Stomach smooth muscle (tissue), 2 donors: ENCODE data around the gene FKBP10.
"Not testable (repeated sequence)": the region's sequence is repeated elsewhere in the genome, so short reads cannot be mapped to it uniquely, and the experiment has no call there.

Source experiments
- H3K27ac ChIP-seq: one replicate; pipeline ENCODE4 v1.7.0; 2013; ENCODE audit warnings: mild to moderate bottlenecking, low read length, inconsistent platforms
- H3K27me3 ChIP-seq, 2 donors: one replicate each; pipeline ENCODE4 v1.7.0; 2013; ENCODE audit warnings: low read length in 2 of 2; ENCODE audit not compliant: insufficient read depth in 2 of 2, control insufficient read depth in 1 of 2
- H3K36me3 ChIP-seq, 2 donors: one replicate each; pipeline ENCODE4 v1.7.0; 2013; ENCODE audit warnings: low read length in 2 of 2; ENCODE audit not compliant: control insufficient read depth in 2 of 2, insufficient read depth in 2 of 2
- H3K4me1 ChIP-seq: one replicate; pipeline ENCODE4 v1.7.0; 2013; ENCODE audit warnings: low read length; ENCODE audit not compliant: control insufficient read depth, insufficient read depth
- H3K4me3 ChIP-seq, 2 donors: one replicate each; pipeline ENCODE4 v1.7.0; 2013; ENCODE audit warnings: low read length in 2 of 2
- H3K9ac ChIP-seq, 2 donors: one replicate each; pipeline ENCODE4 v1.7.0; 2013; ENCODE audit warnings: low read length in 2 of 2, mild to moderate bottlenecking in 1 of 2
- H3K9me3 ChIP-seq, 2 donors: one replicate each; pipeline ENCODE4 v1.7.0; 2013; ENCODE audit warnings: low read length in 2 of 2; ENCODE audit not compliant: control insufficient read depth in 2 of 2
- donor health status: healthy.
- donor health status: Pancreatic carcinoma.

FKBP10 gene

DNA sequence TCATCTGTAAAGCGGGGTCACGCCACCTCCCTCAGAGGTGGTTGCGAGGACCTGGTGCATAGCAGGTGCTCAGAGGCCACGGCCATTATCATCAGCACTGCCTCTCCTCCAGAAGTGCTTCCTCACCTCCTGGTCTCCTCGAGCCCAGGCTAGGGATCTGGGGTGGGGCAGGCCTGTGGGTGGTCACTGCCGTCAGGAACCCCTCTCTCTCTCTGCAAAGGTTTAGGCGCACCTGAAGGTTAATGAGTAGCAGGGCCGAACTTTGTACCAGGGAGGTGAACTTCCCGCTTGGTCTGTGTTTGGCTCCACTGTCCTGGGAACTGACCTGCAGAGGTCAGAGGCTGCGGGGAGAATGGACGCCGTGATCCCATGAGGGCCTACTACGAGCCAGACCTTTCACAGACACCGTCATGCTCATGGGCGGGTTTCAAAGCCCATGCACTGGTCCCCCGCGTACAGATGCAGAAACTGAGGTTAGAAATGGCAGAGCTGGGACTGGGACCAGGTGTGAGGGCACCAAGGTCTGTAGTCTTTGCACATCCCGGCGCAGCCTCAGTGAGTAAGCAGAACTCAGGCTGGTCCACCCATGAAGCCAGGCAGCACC lies 40.1 kb upstream of the FKBP10 start:
- peaks cover 22% of the 10 kb centered on the region for H3K4me1 ChIP-seq
- H3K9ac ChIP-seq: no peak overlapping the region
- no peak overlapping the region for H3K4me3 ChIP-seq
- no peak overlapping the region for H3K27ac ChIP-seq
- peaks cover 0 to 4% of the 10 kb centered on the region in 2 donors for H3K36me3 ChIP-seq
- no peaks in the 10 kb centered on the region for H3K9me3 ChIP-seq
- H3K27me3 ChIP-seq: peaks cover 0 to 2% of the 10 kb centered on the region in 2 donors

DNA sequence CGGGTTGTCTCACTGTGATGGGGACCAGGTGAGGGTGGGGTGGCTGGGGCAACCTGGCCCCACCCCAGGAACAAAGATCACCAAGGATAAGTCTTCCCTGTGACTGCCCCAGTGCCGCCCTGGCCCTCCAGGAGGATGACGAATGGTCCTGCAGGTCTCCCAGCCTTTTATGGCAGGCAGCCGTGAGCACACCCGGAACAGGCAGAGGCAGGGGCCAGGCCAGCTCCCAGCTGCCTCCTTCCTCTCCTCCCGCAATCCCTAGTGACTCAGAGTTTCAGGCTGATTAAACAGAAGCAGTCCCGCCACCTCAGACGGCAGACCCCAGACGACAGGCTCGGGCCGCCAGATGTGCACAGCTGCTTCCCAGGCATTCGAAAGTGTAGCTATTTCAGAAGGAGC lies 39.6 kb upstream of the FKBP10 start:
- Histone ChIP-seq H3K4me3 (no peak overlapping the region), H3K36me3 (peaks cover 0 to 3% of the 10 kb centered on the region in 2 donors)

DNA sequence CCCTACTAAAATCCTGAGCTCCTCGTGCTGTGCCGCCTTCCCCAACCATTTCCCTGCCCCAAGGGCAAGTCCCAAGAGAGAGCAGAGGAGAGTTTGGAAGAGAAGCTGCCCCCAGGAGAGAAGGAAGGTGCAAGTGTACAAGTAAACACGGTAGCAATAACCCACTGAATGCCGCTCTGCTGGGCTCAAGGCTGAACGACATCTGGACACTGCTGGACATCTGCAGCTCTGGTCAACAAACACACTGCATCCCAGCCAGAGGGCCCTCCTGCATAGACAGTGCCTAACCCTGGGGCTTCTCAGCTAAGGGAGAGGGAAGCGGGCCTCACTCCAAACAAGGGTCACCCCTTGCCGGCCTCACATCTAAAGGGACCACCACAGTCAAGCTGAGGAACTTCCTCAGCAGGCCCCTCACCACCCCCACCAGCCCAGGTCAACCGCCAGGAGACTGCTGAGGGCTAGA lies 39.0 kb upstream of the FKBP10 start:
- Histone ChIP-seq H3K4me3 (no peak overlapping the region), H3K27ac (no peak overlapping the region), H3K9ac (no peak overlapping the region), H3K36me3 (no peaks in the 10 kb centered on the region), H3K4me1 (peaks cover 25% of the 10 kb centered on the region), H3K9me3 (no peaks in the 10 kb centered on the region), H3K27me3 (peaks cover 0 to 2% of the 10 kb centered on the region in 2 donors)

More for the DNA sequence above, 39.6 kb upstream of the FKBP10 start:
- Histone ChIP-seq H3K9ac (no peak overlapping the region), H3K9me3 (no peaks in the 10 kb centered on the region), H3K27ac (no peak overlapping the region), H3K4me1 (peaks cover 25% of the 10 kb centered on the region), H3K27me3 (peaks cover 0 to 2% of the 10 kb centered on the region in 2 donors)

DNA sequence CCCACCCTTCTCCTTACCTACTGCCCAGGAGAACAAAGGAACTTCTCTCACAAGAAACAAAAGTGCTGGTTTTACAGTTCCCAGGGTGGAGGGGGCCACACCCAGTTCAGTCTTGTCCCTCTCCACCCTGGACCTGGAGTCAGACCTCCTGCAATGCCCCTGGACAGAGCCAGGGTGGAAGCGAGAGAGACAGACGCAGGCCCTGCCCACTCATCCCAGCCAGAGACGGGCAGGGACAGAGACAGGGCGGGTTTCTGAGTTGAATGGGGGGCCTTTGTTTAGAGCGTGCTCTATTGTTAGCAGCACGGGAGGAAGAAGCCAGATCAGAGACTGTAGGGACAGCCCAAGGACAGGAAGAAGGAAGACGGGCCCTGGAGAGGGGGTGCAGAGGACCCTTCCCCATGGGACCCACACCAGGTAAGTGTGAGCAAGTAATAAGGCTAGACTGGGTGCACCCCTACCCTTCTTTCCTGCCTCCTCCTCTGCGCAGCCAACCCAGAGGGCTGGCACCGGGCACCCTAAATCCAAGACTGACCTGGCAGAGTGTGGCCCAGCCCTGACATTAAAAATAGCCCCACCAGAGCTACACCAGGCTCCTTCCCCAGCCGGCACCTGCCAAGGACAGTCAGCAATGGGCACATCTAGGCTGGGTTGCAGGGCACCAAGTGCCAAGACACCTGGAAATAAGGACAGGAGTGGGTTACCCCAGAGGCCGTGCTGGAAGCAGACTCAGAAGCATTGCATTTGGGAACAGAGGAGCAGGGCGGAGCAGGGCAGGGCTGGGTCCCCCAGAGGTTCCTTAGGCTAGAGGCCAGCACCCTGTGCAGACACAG lies 37.2 kb upstream of the FKBP10 start:
- no peaks in the 10 kb centered on the region for H3K36me3 ChIP-seq
- H3K4me3 ChIP-seq: no peak overlapping the region
- peaks cover 0 to 2% of the 10 kb centered on the region in 2 donors for H3K27me3 ChIP-seq
- H3K9ac ChIP-seq: no peak overlapping the region
- H3K9me3 ChIP-seq: no peaks in the 10 kb centered on the region
- H3K4me1 ChIP-seq: peaks cover 25% of the 10 kb centered on the region
- H3K27ac ChIP-seq: peak overlapping the region; percentile 24

DNA sequence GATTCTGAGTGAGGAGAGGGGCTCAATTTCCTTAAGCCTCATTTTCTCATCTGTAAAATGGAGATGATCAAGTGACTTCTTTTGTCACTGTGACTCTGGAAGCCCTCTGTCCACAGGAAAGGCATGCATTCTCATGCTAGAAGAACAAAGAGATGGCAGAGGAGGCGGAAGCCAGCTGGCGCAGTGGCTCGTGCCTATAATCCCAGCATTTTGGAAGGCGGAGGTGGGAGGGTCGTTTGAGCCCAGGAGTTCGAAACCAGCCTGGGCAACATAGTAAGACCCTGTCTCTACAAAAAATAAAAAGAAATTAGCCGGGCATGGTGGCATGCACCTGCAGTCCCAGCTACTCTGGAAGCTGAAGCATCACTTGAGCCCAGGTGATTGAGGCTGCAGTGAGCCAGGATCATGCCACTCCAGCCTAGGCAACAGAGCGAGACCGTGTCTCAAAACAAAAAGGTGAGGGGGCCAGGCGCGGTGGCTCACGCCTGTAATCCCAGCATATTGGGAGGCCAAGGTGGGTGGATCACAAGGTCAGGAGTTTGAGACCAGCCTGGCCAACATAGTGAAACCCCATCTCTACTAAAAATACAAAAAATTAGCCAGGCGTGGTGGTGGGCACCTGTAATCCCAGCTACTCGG lies 36.4 kb upstream of the FKBP10 start:
- not testable (repeated sequence) for H3K9me3 ChIP-seq, H3K36me3 ChIP-seq, H3K9ac ChIP-seq, H3K27me3 ChIP-seq, H3K4me3 ChIP-seq, H3K27ac ChIP-seq
- H3K4me1 ChIP-seq: peaks cover 25% of the 10 kb centered on the region

DNA sequence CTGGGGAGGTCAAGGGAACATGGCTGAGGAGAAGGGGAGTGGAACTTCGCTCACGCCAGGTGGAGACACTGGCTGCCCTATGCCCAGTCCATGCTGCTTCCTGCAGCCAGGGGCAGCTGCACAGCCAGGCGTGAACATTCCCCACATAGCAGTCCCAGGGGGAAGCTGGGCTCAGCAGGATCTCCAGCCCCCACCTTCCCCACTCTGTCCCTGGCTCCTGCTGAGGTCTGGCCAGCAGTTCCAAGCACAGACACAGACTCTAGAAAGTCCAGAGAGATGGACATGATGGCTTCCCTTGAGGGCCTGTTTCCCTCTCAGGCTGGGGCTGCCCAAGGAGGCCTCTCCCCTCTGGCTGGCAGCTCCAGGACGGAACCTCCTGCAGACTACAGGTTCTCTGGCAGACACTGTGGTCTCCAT lies 35.6 kb upstream of the FKBP10 start:
- Histone ChIP-seq H3K27ac (peak overlapping the region; percentile 58), H3K27me3 (peaks cover 3% of the 10 kb centered on the region in 2 donors), H3K4me3 (no peak overlapping the region), H3K4me1 (peaks cover 31% of the 10 kb centered on the region), H3K9me3 (no peaks in the 10 kb centered on the region), H3K9ac (no peak overlapping the region), H3K36me3 (no peaks in the 10 kb centered on the region)

DNA sequence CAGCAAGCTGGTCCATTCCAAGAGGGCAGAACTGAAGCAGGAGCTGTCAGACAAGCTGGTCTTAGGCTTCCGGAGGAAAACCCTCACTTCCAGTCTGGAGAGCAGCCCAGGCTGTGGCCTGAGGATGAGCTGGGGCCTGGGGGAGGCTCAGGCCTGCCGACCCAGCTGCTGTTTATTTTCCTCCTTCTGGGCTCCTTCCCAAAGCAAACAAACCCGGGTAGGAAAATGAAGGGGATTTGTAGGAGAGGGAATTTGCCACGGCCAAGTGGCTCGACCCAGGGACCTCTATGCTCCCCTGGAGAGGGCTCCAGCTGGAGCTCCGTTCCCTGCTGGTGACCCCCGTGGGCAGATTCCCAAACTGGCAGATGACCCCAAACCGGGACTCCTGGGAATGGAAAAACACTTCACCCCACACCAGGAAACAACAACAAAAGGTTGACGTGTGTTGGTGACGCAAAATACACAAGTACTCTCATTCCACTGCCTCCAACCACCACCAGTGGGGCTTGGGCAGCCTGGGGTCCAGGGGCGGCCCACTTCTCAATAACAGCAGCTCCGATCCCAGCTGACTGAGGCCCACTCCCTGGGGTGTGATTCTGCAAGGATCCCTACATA lies 35.1 kb upstream of the FKBP10 start:
- Histone ChIP-seq H3K9me3 (no peaks in the 10 kb centered on the region), H3K27ac (peak overlapping the region; percentile 58), H3K9ac (peak overlapping the region in 1 of 2 donors; percentile 5), H3K4me1 (peaks cover 31% of the 10 kb centered on the region), H3K27me3 (peaks cover 3 to 6% of the 10 kb centered on the region in 2 donors), H3K4me3 (no peak overlapping the region), H3K36me3 (no peaks in the 10 kb centered on the region)

DNA sequence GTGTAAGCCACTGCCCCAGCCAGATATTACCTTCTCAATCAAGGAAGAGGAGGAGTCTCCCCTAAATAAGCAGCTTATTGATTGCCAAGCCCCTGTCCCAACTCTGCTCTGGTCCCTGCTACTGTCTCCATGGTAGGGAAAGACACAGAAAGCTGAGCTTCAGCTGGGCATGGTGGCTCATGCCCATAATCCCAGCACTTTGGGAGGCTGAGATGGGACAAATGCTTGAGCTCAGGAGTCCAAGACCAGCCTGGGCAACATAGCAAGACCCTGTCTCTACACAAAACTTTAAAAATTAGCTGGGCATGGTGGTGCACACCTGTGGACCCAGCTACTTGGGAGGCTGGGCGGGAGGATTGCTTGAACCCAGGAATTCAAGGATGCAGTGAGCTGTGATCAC lies 32.9 kb upstream of the FKBP10 start:
- H3K36me3 ChIP-seq: no peaks in the 10 kb centered on the region
- peaks cover 31% of the 10 kb centered on the region for H3K4me1 ChIP-seq
- peaks cover 10 to 12% of the 10 kb centered on the region in 2 donors for H3K27me3 ChIP-seq
- H3K9ac ChIP-seq: no peak overlapping the region
- H3K9me3 ChIP-seq: no peaks in the 10 kb centered on the region
- no peak overlapping the region for H3K27ac ChIP-seq
- H3K4me3 ChIP-seq: no peak overlapping the region

DNA sequence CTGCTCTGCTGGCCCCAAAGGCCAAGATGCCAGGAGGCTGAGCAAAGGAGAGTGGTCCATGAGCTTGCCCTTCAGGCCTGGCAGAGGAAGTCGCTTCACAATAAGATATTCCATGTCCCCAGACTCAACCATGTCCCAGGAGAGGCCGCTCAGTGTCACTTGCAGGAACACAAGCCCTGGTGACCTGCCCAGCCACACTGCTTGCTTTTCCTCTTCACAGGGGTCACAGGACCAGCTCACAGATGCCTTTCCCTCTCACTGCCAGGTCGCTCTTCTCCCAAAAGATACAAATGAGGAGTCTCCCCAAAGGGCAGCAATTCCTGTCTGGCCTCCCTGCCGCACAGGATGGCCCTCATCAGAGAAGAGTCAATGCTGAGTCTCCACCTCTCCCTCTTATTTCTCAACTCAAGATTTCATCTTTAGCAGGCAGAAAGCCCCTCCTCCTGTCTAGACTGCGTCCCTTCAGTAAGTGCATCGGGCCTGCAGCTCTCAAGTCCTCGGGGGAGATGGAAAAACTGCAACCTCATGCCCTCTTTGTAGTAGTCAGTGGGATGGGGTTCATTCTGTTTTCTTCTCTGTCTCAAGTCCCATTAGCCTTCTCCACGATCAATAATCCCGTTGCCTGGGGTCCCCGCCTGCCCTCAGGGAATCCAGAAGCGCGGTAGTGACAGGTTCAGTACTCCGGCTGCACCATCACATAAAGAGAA lies 31.2 kb upstream of the FKBP10 start:
- Histone ChIP-seq H3K9ac (no peak overlapping the region), H3K4me3 (no peak overlapping the region), H3K27ac (no peak overlapping the region), H3K4me1 (peaks cover 32% of the 10 kb centered on the region), H3K36me3 (no peaks in the 10 kb centered on the region), H3K27me3 (peaks cover 21 to 26% of the 10 kb centered on the region in 2 donors), H3K9me3 (no peaks in the 10 kb centered on the region)

DNA sequence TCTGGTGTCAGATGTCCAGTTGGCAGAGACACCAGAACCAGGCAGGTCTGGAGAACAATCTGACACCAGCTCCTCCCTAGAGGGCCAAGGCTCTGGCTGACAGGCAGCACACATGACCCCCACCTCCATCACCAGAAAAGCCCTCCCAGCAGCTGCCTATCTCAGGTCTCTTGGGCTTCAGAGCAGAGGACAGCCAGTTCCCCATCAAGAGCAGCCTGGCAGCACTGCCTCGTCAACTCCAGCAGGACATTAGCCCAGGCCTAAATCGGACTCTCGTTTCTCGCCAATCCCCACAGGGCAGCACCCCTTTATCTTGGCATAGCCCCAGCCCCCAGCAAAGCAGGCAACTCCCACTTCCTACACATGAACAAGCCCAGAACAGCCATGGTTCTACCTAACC lies 30.7 kb upstream of the FKBP10 start:
- no peak overlapping the region for H3K27ac ChIP-seq
- H3K36me3 ChIP-seq: no peaks in the 10 kb centered on the region
- H3K9me3 ChIP-seq: no peaks in the 10 kb centered on the region
- no peak overlapping the region for H3K4me3 ChIP-seq
- peaks cover 33% of the 10 kb centered on the region for H3K4me1 ChIP-seq
- H3K27me3 ChIP-seq: peaks cover 27 to 31% of the 10 kb centered on the region in 2 donors
- no peak overlapping the region for H3K9ac ChIP-seq
